Measurements from ENCODE around the gene PITPNM1.

Gene PITPNM1

GRCh38 chr11:67452141-67452952 is 52.8 kb downstream of the PITPNM1 start, which contains the start of gene GPR152:
GPR152 (minus strand) TSS chr11:67452729; CDS start chr11:67452724, 5 bp downstream.
- no peak for DNase-seq (ENCODE audit: low spot score)
- CTCF ChIA-PET: interaction anchor here (0.6 kb wide), 1 partner anchor 45 kb away, joined by 3 read pairs; no protein-coding TSS in a partner anchor
- peak within 1 kb of the TSS; percentile 12; the same call in 1 of the 2 replicates for H3K27ac ChIP-seq

GRCh38 chr11:67451658-67451976 is 53.5 kb downstream of the PITPNM1 start:
- peak overlapping the region; percentile 12; the same call in 1 of the 2 replicates for H3K27ac ChIP-seq
- DNase-seq (ENCODE audit: low spot score): no peak
- POLR2A ChIA-PET (ENCODE audit: low non-redundant PET): no interaction called here
- no peak for TF ChIP-seq CTCF (conservative IDR thresholded peaks at IDR 0.05; ENCODE audit: low read depth)
- CTCF ChIA-PET: interaction anchor here (0.6 kb wide), 1 partner anchor 45 kb away, joined by 3 read pairs; no protein-coding TSS in a partner anchor

More at GRCh38 chr11:67452141-67452952, 52.8 kb downstream of the PITPNM1 start, which contains the start of gene GPR152:
- POLR2A ChIA-PET (ENCODE audit: low non-redundant PET): no interaction called here
- TF ChIP-seq CTCF (conservative IDR thresholded peaks at IDR 0.05; ENCODE audit: low read depth): no peak

- DNase-seq (ENCODE audit: low spot score): no peak
- TF ChIP-seq CTCF (conservative IDR thresholded peaks at IDR 0.05; ENCODE audit: low read depth): no peak
- POLR2A ChIA-PET (ENCODE audit: low non-redundant PET): no interaction called here
- no peak overlapping the region for H3K27ac ChIP-seq
- CTCF ChIA-PET: no interaction called here
Measured at GRCh38 chr11:67450796-67451657, 54.1 kb downstream of the PITPNM1 start.

GRCh38 chr11:67449116-67449844 is 55.9 kb downstream of the PITPNM1 start:
- TF ChIP-seq CTCF (conservative IDR thresholded peaks at IDR 0.05; ENCODE audit: low read depth): no peak
- ChIA-PET POLR2A (ENCODE audit: low non-redundant PET) (interaction anchor here (0.6 to 0.7 kb wide), 2 partner anchors 16 to 1160 kb away, joined by 3 to 5 read pairs; partner anchors contain the start of gene YIF1A), CTCF (interaction anchor here (1.0 to 1.1 kb wide), 2 partner anchors 9 to 181 kb away, joined by 3 to 4 read pairs; no protein-coding TSS in a partner anchor)
- no peak for DNase-seq (ENCODE audit: low spot score)
- H3K27ac ChIP-seq: no peak overlapping the region

- no peak for DNase-seq (ENCODE audit: low spot score)
- no peak for TF ChIP-seq CTCF (conservative IDR thresholded peaks at IDR 0.05; ENCODE audit: low read depth)
- ChIA-PET POLR2A (ENCODE audit: low non-redundant PET) (no interaction called here), CTCF (interaction anchor here (0.6 kb wide), 2 partner anchors 9 to 97 kb away, joined by 3 to 4 read pairs; no protein-coding TSS in a partner anchor)
- H3K27ac ChIP-seq: no peak overlapping the region
Measured at GRCh38 chr11:67448220-67448609, 56.9 kb downstream of the PITPNM1 start.

- no peak for TF ChIP-seq CTCF (conservative IDR thresholded peaks at IDR 0.05; ENCODE audit: low read depth)
- DNase-seq (ENCODE audit: low spot score): no peak
- POLR2A ChIA-PET (ENCODE audit: low non-redundant PET): no interaction called here
- no peak overlapping the region for H3K27ac ChIP-seq
- CTCF ChIA-PET: no interaction called here
Measured at GRCh38 chr11:67445515-67445914, 59.6 kb downstream of the PITPNM1 start.

Measured in RWPE1 (cell line).